HCT116 (cell line): ENCODE data around the gene UBAC2. TPM values are rescaled to one million over a fixed set of nuclear protein-coding genes. Genes with fewer than 3 reads are reported as not detected.

Source experiments
- ATAC-seq: fragments of 200-7000 bp; cut with Tn5 transposase; 2 replicates; pipeline ENCODE4 v1.9.1; 2020; ENCODE audit warnings: mild to moderate bottlenecking, moderate library complexity
- BruUV-seq: library from RNA; stranded (reverse); fragments of 400-500 nt; replicated peaks from 2 replicates; lab custom pipeline; 2021; lab: Mats Ljungman, UMichigan
- CTCF ChIA-PET: fragments of 300-600 bp; sonication (Branson Sonifier 250); formaldehyde crosslinking; loops from one replicate; lab custom pipeline; 2021; ENCODE audit warnings: antibody characterized with exemption; lab: Charles Lee
- POLR2A ChIA-PET: fragments of 300-600, 350-600 bp; sonication (Branson Sonifier 250); formaldehyde crosslinking; loops from one replicate; lab custom pipeline; 2021; ENCODE audit warnings: antibody characterized with exemption; lab: Charles Lee
- RAD21 ChIA-PET, 2 experiments: fragments of 300-600 bp; sonication (Branson Sonifier 250); formaldehyde crosslinking; loops; one replicate each; lab custom pipeline; 2023; ENCODE audit warnings: low total read pairs in 2 of 2; ENCODE audit not compliant: uncharacterized antibody in 2 of 2, unreplicated experiment in 2 of 2, low non-redundant PET in 1 of 2; lab: Charles Lee
- DNase-seq: peaks from one replicate; pipeline ENCODE4 v3.0.0-alpha.2; 2010; ENCODE audit warnings: low read depth, low spot score
- H2AFZ ChIP-seq: fragments of 200-600 bp; shearing (Covaris generic), sonication (generic); 2 replicates; pipeline ENCODE4 v1.6.1; 2017; ENCODE audit warnings: low read depth, mixed run types, mixed read lengths, antibody characterized with exemption, low read length; ENCODE audit not compliant: poor library complexity, severe bottlenecking
- H3K27ac ChIP-seq: 2 replicates; pipeline ENCODE4 v1.5.1; 2012; ENCODE audit warnings: low read depth, low read length
- H3K27me3 ChIP-seq: fragments of 200-600 bp; sonication (generic); 2 replicates; pipeline ENCODE4 v1.6.1; 2016; ENCODE audit warnings: mixed run types, low read length, mixed read lengths; ENCODE audit not compliant: insufficient read depth
- H3K36me3 ChIP-seq, 2 experiments: fragments of 200-500 bp in 1 of 2; fragments of 200-600 bp in 1 of 2; sonication (Bioruptor generic) in 1 of 2; sonication (generic) in 1 of 2; 2 replicates each; pipeline versions ENCODE4 v1.5.1 to v1.6.1; 2014 to 2016; ENCODE audit warnings: low read length in 2 of 2, inconsistent platforms in 1 of 2, mixed read lengths in 1 of 2, mixed run types in 1 of 2; ENCODE audit not compliant: insufficient read depth in 2 of 2, control insufficient read depth in 1 of 2
- H3K4me1 ChIP-seq, 2 experiments: fragments of 200-600 bp in 1 of 2; sonication (generic) in 1 of 2; 2 replicates each; pipeline versions ENCODE4 v1.5.1 to v1.6.1; 2012 to 2017; ENCODE audit warnings: low read length in 2 of 2, inconsistent platforms in 1 of 2, mild to moderate bottlenecking in 1 of 2, mixed read lengths in 1 of 2, mixed run types in 1 of 2, moderate library complexity in 1 of 2; ENCODE audit not compliant: insufficient read depth in 2 of 2, control insufficient read depth in 1 of 2
- H3K4me2 ChIP-seq: fragments of 200-600 bp; sonication (generic); 2 replicates; pipeline ENCODE4 v1.6.1; 2017; ENCODE audit warnings: mixed run types, low read length, mixed read lengths
- H3K4me3 ChIP-seq, 2 experiments: fragments of 200-600 bp in 1 of 2; sonication (generic) in 1 of 2; replicated peaks in 1 of 2; 2 replicates each; pipeline ENCODE4 v1.5.1; 2011 to 2016; ENCODE audit warnings: low read length in 2 of 2, control low read depth in 1 of 2, low read depth in 1 of 2, mild to moderate bottlenecking in 1 of 2, mixed read lengths in 1 of 2, mixed run types in 1 of 2
- H3K79me2 ChIP-seq: fragments of 200-600 bp; sonication (generic); 2 replicates; pipeline ENCODE4 v1.6.1; 2017; ENCODE audit warnings: mild to moderate bottlenecking, mixed run types, low read length, moderate library complexity, mixed read lengths; ENCODE audit not compliant: insufficient read depth
- H3K9ac ChIP-seq: fragments of 200-600 bp; sonication (generic); 2 replicates; pipeline ENCODE4 v1.6.1; 2016; ENCODE audit warnings: low read length, mixed read lengths
- H3K9me2 ChIP-seq: fragments of 200-600 bp; sonication (generic), shearing (Covaris generic); 2 replicates; pipeline ENCODE4 v1.6.1; 2017; ENCODE audit warnings: mixed run types, mild to moderate bottlenecking, moderate library complexity; ENCODE audit not compliant: insufficient read depth
- H3K9me3 ChIP-seq, 2 experiments: fragments of 200-500 bp in 1 of 2; fragments of 200-600 bp in 1 of 2; sonication (Bioruptor generic) in 1 of 2; sonication (generic) in 1 of 2; 2 replicates each; pipeline ENCODE4 v1.6.1; 2014 to 2017; ENCODE audit warnings: low read length in 2 of 2, mixed read lengths in 2 of 2, inconsistent platforms in 1 of 2, low read depth in 1 of 2, mild to moderate bottlenecking in 1 of 2, mixed run types in 1 of 2, moderate library complexity in 1 of 2; ENCODE audit not compliant: control insufficient read depth in 1 of 2, insufficient read depth in 1 of 2
- H4K20me1 ChIP-seq: fragments of 200-600 bp; sonication (generic), shearing (Covaris generic); 2 replicates; pipeline ENCODE4 v1.6.1; 2017; ENCODE audit warnings: mixed run types, mild to moderate bottlenecking, moderate library complexity; ENCODE audit not compliant: insufficient read depth
- CEBPB ChIP-seq: IDR thresholded peaks from 2 replicates; pipeline ENCODE4 v1.6.1; 2012; ENCODE audit warnings: low read depth
- ELF1 ChIP-seq: IDR thresholded peaks from 2 replicates; pipeline ENCODE4 v1.6.1; 2012; ENCODE audit warnings: low read depth, borderline replicate concordance
- EZH2phosphoT487 ChIP-seq: fragments of 200-600 bp; IDR thresholded peaks from 2 replicates; pipeline ENCODE4 v1.6.1; 2018; ENCODE audit warnings: antibody characterized with exemption, borderline replicate concordance
- FOSL1 ChIP-seq: IDR thresholded peaks from 2 replicates; pipeline ENCODE4 v1.6.1; 2012; ENCODE audit warnings: low read depth
- JUND ChIP-seq: IDR thresholded peaks from 2 replicates; pipeline ENCODE4 v1.6.1; 2012
- POLR2A ChIP-seq: IDR thresholded peaks from 2 replicates; pipeline ENCODE4 v1.7.0; 2011; ENCODE audit warnings: borderline replicate concordance; ENCODE audit not compliant: insufficient read depth, insufficient read length; ENCODE audit errors: extremely low read depth
- POLR2AphosphoS5 ChIP-seq: IDR thresholded peaks from 2 replicates; pipeline ENCODE4 v1.6.1; 2011; ENCODE audit warnings: mild to moderate bottlenecking, low read depth, low read length, moderate library complexity
- RAD21 ChIP-seq: IDR thresholded peaks from 2 replicates; pipeline ENCODE4 v1.6.1; 2012; ENCODE audit warnings: low read depth, mild to moderate bottlenecking
- SIN3A ChIP-seq: IDR thresholded peaks from 2 replicates; pipeline ENCODE4 v1.6.1; 2012; ENCODE audit warnings: low read depth
- ZNF274 ChIP-seq: fragments of 200-500 bp; sonication (Bioruptor generic); IDR thresholded peaks from 2 replicates; pipeline ENCODE4 v1.6.1; 2014; ENCODE audit warnings: mild to moderate bottlenecking, low read depth, low read length, inconsistent platforms
- intact Hi-C: fragments of 100-400 bp; cut with micrococcal nuclease; formaldehyde crosslinking; loops from 2 replicates; pipeline ENCODE4 v1.10.0; 2022
- total RNA-seq: library from RNA; stranded (reverse); gene quantifications from one replicate; pipeline ENCODE4 v1.2.1, GENCODE V29; 2021; ENCODE audit not compliant: unreplicated experiment
- TF ChIP-seq, protein P1 (sequence below), 3 experiments: fragments of 200-600 bp in 1 of 3; sonication (generic) in 1 of 3; IDR thresholded peaks in 2 of 3; conservative IDR thresholded peaks in 1 of 3; 2 replicates each; pipeline ENCODE4 v1.5.1; 2012 to 2017; ENCODE audit warnings: low read depth in 2 of 3, low read length in 2 of 3, antibody characterized with exemption in 1 of 3, borderline replicate concordance in 1 of 3, control low read depth in 1 of 3, mild to moderate bottlenecking in 1 of 3, mixed read lengths in 1 of 3, mixed run types in 1 of 3, moderate library complexity in 1 of 3; ENCODE audit not compliant: insufficient read depth in 1 of 3
- TF ChIP-seq, protein P2 (sequence below): IDR thresholded peaks from 2 replicates; pipeline ENCODE4 v1.6.1; 2012
- TF ChIP-seq, protein P3 (sequence below): IDR thresholded peaks from 2 replicates; pipeline ENCODE4 v1.6.1; 2011; ENCODE audit warnings: mild to moderate bottlenecking, low read length, moderate library complexity; ENCODE audit not compliant: insufficient replicate concordance; ENCODE audit errors: extremely low read depth
- TF ChIP-seq, protein P4 (sequence below): IDR thresholded peaks from 2 replicates; pipeline ENCODE4 v1.6.1; 2012; ENCODE audit warnings: low read depth

The UBAC2 gene
- total RNA-seq, 1 experiment from 2014 or later: 67.4 TPM

DNA sequence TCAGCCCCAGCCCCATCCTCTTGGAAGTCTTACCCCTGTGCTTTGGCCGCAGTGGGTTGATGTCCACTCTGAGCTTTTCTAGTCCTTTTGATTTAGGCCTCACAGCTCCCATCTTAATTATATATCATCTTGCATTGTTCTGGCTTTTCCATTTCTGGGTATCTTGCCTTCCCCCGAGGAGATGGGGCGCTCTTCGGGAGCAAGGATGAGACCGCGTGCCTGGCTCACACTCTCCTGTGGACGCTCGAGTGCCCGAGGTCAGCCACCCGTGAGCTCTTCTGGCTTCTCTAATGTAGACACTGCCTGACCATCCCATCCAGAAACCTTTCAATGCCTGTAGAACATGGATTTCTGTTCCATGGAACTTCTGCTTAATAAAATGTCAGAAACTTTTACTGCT lies 160.0 kb downstream of the UBAC2 start (continued):
- TF ChIP-seq, protein P1, sequence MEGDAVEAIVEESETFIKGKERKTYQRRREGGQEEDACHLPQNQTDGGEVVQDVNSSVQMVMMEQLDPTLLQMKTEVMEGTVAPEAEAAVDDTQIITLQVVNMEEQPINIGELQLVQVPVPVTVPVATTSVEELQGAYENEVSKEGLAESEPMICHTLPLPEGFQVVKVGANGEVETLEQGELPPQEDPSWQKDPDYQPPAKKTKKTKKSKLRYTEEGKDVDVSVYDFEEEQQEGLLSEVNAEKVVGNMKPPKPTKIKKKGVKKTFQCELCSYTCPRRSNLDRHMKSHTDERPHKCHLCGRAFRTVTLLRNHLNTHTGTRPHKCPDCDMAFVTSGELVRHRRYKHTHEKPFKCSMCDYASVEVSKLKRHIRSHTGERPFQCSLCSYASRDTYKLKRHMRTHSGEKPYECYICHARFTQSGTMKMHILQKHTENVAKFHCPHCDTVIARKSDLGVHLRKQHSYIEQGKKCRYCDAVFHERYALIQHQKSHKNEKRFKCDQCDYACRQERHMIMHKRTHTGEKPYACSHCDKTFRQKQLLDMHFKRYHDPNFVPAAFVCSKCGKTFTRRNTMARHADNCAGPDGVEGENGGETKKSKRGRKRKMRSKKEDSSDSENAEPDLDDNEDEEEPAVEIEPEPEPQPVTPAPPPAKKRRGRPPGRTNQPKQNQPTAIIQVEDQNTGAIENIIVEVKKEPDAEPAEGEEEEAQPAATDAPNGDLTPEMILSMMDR (IDR thresholded peaks at IDR 0.05 in 2 of 3, conservative IDR thresholded peaks at IDR 0.05 in 1 of 3; ENCODE audit: borderline replicate concordance in 1 of 3, insufficient read depth in 1 of 3, low read depth in 2 of 3, low read length in 2 of 3): no peak
- TF ChIP-seq, protein P2, sequence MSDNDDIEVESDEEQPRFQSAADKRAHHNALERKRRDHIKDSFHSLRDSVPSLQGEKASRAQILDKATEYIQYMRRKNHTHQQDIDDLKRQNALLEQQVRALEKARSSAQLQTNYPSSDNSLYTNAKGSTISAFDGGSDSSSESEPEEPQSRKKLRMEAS: no peak
- TF ChIP-seq JUND: no peak
- TF ChIP-seq CEBPB: no peak

DNA sequence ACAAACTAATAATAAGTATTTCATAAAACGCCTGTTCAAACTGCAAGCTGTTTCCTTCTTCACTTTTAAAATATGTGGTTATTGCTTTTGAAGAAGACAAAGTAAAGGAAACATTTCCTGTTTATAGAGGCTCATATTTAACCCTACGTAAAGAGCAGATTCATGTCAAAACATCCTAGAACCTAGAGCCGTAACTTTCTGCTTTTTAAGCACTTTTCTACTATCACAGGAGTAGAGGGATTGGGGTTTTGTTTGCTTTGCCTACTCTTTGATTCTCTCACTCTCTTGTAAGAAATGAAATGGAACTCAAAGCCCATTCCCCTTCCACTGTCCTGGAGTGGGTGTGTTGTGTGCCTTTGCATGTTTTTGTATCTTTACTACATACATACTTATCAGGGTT lies 160.5 kb downstream of the UBAC2 start:
- no peak overlapping the region for H3K4me3 ChIP-seq
- no peaks in the 10 kb centered on the region for H3K9me2 ChIP-seq
- DNase-seq (no peak), ATAC-seq (no peak)
- peaks cover 2 to 5% of the 10 kb centered on the region in 2 experiments; a peak in 1 of 4 replicates for H3K36me3 ChIP-seq
- no peaks in the 10 kb centered on the region for H3K4me1 ChIP-seq
- CTCF ChIA-PET: no interaction called here
- RAD21 ChIA-PET: no interaction called here
- no TSS peak for BruUV-seq
- H3K4me2 ChIP-seq: no peak overlapping the region
- POLR2A ChIA-PET: no interaction called here
- no peaks in the 10 kb centered on the region for H3K79me2 ChIP-seq
- H3K9ac ChIP-seq: no peak overlapping the region
- 0 out of 2 replicates have a peak, but pooled peaks cover 3% of the 10 kb centered on the region for H4K20me1 ChIP-seq
- H3K27ac ChIP-seq: no peak overlapping the region
- no peaks in the 10 kb centered on the region for H3K27me3 ChIP-seq
- H3K9me3 ChIP-seq: no peaks in the 10 kb centered on the region
- intact Hi-C loops: no loop called here
- H2AFZ ChIP-seq: no peak overlapping the region
- no peak for TF ChIP-seq ZNF274
- TF ChIP-seq, protein P2: no peak
- TF ChIP-seq EZH2phosphoT487: no peak
- TF ChIP-seq, protein P3, sequence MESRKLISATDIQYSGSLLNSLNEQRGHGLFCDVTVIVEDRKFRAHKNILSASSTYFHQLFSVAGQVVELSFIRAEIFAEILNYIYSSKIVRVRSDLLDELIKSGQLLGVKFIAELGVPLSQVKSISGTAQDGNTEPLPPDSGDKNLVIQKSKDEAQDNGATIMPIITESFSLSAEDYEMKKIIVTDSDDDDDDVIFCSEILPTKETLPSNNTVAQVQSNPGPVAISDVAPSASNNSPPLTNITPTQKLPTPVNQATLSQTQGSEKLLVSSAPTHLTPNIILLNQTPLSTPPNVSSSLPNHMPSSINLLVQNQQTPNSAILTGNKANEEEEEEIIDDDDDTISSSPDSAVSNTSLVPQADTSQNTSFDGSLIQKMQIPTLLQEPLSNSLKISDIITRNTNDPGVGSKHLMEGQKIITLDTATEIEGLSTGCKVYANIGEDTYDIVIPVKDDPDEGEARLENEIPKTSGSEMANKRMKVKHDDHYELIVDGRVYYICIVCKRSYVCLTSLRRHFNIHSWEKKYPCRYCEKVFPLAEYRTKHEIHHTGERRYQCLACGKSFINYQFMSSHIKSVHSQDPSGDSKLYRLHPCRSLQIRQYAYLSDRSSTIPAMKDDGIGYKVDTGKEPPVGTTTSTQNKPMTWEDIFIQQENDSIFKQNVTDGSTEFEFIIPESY: no peak
- no peak for TF ChIP-seq SIN3A
- TF ChIP-seq POLR2AphosphoS5: no peak
- no peak for TF ChIP-seq FOSL1
- TF ChIP-seq ELF1: no peak
- TF ChIP-seq, protein P1 (IDR thresholded peaks at IDR 0.05 in 2 of 3, conservative IDR thresholded peaks at IDR 0.05 in 1 of 3; ENCODE audit: borderline replicate concordance in 1 of 3, insufficient read depth in 1 of 3, low read depth in 2 of 3, low read length in 2 of 3): no peak
- TF ChIP-seq RAD21: no peak
- no peak for TF ChIP-seq POLR2A
- no peak for TF ChIP-seq JUND
- TF ChIP-seq, protein P4, sequence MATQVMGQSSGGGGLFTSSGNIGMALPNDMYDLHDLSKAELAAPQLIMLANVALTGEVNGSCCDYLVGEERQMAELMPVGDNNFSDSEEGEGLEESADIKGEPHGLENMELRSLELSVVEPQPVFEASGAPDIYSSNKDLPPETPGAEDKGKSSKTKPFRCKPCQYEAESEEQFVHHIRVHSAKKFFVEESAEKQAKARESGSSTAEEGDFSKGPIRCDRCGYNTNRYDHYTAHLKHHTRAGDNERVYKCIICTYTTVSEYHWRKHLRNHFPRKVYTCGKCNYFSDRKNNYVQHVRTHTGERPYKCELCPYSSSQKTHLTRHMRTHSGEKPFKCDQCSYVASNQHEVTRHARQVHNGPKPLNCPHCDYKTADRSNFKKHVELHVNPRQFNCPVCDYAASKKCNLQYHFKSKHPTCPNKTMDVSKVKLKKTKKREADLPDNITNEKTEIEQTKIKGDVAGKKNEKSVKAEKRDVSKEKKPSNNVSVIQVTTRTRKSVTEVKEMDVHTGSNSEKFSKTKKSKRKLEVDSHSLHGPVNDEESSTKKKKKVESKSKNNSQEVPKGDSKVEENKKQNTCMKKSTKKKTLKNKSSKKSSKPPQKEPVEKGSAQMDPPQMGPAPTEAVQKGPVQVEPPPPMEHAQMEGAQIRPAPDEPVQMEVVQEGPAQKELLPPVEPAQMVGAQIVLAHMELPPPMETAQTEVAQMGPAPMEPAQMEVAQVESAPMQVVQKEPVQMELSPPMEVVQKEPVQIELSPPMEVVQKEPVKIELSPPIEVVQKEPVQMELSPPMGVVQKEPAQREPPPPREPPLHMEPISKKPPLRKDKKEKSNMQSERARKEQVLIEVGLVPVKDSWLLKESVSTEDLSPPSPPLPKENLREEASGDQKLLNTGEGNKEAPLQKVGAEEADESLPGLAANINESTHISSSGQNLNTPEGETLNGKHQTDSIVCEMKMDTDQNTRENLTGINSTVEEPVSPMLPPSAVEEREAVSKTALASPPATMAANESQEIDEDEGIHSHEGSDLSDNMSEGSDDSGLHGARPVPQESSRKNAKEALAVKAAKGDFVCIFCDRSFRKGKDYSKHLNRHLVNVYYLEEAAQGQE: no peak
